Measurements from ENCODE around the gene FN3K.
A peak's percentile ranks its signal among the peaks of the same experiment; 100 is the strongest.

The FN3K gene

DNA sequence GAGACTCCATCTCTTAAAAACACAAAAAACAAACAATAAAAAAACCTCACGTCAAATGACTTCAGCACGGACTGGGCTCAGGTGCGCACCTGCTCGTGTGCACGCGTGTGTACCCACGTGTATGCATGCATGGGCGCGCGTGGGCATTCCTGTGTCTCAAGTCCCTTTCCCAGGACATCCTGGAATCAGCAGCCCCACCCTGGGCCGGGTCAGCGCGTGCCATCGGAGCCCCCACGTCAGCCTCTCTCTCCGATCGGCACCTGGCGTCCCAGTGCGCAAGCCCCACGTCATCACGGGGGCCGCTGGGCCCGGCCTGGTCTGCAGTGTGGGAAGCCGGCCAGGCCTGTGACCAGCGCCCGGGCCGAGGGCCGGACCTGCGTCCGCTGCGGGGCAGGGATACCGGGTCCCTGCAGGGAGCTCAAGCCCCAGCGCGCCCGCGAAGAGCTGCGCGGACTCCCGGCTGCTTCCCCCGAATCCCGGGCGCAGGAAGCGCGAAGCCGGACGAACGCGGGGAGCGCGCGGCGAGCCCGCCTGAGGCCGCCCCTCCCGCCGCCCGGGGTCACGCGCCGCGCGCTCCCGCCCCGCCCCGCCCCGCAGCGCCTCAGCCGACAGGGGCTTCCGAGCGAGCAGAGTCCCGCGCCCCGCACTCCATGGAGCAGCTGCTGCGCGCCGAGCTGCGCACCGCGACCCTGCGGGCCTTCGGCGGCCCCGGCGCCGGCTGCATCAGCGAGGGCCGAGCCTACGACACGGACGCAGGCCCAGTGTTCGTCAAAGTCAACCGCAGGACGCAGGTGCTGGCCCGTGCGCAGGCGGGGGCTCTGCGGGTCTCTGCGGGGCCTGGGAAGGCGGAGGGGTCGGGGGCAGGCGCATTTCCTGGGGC, at the start of gene FN3K:
FN3K (plus strand) TSS at position 629 of the 880 bp plus-strand sequence; CDS start at position 651, 22 bp downstream.
- peak within 1 kb of the TSS; percentile 41 to 71 (median 53) for H3K4me3 ChIP-seq
- H3K27ac ChIP-seq = peak within 1 kb of the TSS in 16 of 21 experiments; percentile 10 to 82 (median 56)

DNA sequence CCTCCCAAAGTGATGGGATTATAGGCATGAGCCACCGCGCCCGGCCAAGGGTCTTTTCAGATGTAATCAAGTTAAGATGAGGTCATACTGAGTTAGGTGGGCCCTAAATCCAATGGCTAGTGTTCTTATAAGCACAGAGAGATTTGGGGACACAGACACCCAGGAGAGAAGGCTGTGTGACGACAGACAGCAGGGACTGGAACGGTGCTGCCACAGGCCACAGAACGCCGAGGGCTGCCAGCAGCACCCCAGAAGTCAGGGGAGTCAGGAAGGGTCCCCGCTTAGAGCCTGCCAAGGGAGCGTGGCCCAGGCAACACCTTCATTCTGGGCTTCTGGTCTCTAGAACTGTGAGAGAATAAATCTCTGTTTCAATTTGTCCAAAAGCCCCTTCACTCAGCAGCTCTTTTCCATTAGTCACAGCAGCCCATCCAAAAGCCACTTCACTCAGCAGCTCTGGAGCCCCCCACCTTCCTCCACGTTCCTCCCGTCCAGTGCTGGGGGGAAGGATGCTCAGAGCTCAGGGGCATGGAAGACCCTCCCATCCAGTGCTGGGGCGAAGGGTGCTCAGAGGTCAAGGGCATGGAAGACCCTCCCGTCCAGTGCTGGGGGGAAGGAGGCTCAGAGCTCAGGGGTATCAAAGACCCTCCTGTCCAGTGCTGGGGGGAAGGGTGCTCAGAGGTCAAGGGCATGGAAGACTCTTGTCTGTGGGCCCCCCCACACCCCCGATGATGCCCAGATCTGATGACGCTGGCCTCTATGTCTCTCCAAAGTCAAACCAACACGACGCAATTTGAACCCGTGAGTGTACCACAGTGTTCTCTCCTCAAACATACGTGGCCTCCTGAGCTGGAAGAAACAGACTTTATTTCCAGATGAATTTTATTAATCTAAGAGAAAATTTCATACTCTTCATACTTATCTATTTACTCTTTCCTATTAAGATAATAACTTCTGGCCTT, 48.8 kb upstream of the FN3K start:
- Histone ChIP-seq H3K4me3 (no peak overlapping the region), H3K27ac (peak overlapping the region in 12 of 21 experiments; percentile 6 to 72 (median 48))

DNA sequence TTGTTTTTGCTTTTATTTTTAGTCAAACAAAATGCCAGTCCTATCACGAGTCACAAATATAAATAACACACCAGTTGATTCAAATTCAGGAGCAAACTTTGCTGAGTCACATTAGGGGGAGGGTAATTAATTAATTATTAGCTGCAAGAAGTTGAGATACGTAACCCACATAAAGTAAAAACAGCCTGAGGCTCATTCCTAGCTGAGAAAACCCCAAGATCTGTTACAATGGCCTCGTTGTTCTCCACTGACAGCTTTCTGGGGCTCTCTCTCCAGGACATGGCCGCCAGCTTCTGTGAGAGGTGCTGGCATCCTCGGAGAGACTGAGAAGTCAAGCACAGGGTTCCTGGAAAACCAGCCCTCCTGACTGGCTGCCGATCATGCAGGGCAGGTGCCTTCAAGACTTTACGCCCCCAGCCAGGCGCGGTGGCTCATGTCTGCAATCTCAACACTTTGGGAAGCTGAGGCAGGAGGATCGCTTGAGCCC, 48.0 kb upstream of the FN3K start:
- Histone ChIP-seq H3K27ac (peak overlapping the region in 8 of 21 experiments; percentile 5 to 69 (median 40)), H3K4me3 (no peak overlapping the region)

DNA sequence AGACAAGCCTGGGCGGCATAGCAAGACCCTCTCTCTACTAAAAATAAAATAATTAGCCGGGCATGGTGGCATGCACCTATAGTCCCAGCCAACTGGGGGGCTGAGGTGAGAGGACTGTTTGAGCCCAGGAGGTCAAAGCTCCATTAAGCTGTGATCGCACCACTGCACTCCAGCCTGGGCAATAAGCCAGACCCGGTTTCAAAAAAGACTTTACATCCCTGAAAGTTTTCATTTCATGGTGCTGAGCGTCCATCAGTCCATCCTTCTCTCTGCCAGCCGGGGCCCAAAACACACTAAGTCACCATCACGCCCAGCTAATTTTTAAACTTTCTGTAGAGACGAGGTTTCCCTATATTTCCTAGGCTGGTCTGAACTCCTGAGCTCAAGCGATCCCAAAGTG, 47.5 kb upstream of the FN3K start:
- no peak overlapping the region for H3K4me3 ChIP-seq
- peak overlapping the region in 8 of 21 experiments; percentile 5 to 61 (median 26) for H3K27ac ChIP-seq

DNA sequence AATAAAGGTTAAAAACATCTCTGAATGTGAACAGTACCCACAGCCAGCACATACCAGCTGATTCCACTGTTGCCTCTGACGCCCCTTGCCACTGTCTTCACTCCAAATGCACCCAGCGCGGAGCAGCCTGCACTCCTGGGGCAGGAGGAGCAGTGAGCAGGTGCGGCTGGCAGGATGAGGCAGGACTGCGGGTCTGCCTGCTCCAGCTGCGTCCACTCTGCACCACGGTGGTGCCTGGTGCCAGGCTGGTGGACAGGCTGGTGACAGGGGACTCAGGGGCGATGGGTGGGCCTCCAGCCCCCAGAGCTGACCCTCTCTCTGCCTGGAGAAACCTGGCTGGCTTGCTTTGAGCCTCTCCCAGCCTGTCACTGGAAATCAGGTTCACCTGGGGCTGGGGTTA, 46.3 kb upstream of the FN3K start:
- H3K27ac ChIP-seq = no peak overlapping the region
- no peak overlapping the region for H3K4me3 ChIP-seq

DNA sequence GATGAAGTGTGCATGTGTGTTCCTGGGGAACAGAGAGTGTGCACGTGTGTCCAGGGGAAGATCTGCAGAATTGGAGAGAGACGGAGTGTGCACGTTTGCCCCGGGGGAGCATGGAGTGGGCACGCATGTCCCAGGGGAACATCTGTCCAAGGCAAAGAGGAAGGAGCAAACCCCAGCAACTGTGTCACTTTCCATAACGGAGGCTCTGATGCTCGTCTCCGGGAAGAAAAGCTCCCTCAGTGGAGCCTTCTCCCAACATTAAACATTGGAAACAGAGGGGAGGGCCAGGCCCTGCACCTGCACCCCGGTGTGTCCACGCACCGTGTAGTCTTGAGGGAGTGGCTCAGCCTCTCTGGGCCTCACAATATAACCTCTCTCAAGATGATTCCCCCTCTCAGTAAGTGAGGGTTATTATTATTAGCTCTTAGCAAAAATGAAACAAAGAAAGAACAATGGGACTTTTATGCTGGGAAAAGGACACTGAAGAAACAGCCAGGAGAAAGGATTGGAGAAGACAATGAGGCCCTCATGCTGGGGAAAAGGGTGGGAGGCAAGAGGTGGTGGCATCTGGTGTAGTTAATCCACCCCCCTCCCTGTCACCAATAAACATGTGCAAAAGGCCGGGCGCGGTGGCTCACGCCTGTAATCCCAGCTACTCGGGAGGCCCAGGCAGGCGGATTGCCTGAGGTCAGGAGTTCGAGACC, 44.5 kb upstream of the FN3K start:
- H3K27ac ChIP-seq = no peak overlapping the region
- H3K4me3 ChIP-seq = no peak overlapping the region

DNA sequence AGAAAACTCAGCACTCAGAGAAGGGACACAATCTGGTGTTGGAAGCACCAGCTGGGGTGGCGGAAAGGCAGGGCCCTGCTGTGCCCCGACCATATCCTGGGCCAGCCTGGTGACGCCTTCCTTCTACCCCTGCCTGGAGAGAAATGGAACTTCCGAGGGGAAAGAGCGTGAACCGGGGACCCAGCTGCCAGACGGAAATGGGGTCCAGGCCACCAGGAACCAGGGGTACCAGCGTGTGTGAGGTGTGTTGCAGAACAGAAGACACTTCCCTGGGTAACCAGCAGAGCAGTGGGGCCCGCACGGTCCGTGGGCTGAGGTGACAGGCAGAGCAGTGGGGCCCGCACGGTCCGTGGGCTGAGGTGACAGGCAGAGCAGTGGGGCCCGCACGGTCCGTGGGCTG, 43.7 kb upstream of the FN3K start:
- Histone ChIP-seq H3K27ac (no peak overlapping the region), H3K4me3 (no peak overlapping the region)

DNA sequence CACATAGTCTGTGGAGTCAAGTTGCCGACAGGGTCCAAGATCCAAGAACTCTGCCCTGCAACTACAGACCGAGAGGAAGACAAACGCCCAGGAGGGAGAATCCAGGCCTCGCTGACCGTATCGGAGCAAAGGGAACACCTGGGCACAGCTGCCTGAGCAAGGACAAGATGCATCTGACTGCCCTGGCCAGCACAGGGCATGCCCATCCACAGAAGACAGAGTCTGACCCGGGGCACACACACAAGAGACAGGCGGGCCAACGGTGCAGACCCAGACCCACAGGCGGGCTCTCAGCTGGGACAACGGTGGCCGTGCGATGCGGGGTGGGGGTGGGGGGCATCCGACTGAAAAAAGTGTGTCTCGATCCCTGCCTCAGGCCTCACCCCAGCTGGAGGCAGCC, 43.1 kb upstream of the FN3K start:
- Histone ChIP-seq H3K27ac (no peak overlapping the region), H3K4me3 (no peak overlapping the region)

DNA sequence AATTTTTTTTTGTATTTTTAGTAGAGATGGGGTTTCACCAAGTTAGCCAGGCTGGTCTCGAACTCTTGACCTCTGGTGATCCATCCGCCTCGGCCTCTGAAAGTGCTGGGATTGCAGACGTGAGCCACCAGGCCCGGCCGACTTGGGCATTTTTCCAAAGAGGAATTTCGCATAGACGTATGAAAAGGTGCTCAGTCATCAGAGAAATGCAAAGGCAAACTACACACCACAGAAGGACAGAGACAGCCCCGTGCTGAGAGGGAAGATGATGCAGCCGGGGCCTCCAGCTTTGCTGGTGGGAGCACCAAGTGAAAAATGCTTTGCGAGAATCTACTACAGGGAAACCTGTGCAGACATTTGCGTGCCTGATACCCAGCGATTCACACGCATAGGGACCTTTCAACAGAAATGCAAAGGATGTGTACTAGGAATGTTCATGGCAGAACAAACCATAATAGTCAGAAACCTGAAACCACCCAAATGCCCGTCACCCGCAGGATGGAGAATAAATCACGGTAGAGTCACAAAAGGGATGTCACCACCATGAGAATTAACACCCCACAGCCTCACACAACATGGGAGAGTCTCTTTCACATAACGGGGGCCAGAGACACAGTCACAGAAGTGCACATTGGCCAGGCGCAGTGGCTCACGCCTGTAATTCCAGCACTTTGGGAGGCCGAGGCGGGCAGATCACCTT, 42.1 kb upstream of the FN3K start:
- no peak overlapping the region for H3K27ac ChIP-seq
- H3K4me3 ChIP-seq = no peak overlapping the region

DNA sequence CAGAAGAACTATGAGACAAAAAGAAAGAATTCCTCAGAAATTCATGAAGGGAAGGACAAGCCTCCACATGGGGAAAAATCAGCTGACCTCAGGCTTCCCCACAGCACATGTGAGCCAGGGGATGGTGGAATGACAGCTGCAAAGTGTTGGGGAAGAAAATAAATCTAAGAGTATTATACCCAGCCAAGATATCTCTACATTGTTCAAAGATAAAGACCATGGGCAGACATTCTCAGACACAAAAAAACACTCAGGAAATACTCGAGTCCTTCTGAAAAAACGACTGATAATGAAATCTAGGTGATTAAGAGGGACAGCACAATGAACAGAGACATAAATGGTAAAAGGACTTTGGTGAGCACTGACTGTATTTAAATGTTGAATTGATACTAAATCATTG, 40.8 kb upstream of the FN3K start:
- Histone ChIP-seq H3K4me3 (no peak overlapping the region), H3K27ac (no peak overlapping the region)

DNA sequence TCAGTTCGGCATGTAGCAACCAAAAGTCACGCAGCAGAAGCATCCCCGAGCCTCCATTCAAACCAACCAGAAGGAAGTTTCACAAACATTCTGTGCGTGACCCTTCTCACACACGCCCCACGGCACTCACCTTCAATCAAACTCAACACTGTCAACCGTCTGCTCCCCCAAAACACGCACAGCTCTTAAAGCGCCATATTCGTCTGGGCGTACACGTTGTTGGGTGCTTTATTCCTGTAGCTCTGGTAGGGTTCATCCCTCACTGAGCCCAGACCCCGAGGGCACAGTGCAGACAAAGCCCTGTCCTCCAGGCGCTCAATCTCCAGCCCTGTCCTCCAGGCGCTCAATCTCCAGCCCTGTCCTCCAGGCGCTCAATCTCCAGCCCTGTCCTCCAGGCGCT, 39.2 kb upstream of the FN3K start:
- no peak overlapping the region for H3K27ac ChIP-seq
- H3K4me3 ChIP-seq = no peak overlapping the region

DNA sequence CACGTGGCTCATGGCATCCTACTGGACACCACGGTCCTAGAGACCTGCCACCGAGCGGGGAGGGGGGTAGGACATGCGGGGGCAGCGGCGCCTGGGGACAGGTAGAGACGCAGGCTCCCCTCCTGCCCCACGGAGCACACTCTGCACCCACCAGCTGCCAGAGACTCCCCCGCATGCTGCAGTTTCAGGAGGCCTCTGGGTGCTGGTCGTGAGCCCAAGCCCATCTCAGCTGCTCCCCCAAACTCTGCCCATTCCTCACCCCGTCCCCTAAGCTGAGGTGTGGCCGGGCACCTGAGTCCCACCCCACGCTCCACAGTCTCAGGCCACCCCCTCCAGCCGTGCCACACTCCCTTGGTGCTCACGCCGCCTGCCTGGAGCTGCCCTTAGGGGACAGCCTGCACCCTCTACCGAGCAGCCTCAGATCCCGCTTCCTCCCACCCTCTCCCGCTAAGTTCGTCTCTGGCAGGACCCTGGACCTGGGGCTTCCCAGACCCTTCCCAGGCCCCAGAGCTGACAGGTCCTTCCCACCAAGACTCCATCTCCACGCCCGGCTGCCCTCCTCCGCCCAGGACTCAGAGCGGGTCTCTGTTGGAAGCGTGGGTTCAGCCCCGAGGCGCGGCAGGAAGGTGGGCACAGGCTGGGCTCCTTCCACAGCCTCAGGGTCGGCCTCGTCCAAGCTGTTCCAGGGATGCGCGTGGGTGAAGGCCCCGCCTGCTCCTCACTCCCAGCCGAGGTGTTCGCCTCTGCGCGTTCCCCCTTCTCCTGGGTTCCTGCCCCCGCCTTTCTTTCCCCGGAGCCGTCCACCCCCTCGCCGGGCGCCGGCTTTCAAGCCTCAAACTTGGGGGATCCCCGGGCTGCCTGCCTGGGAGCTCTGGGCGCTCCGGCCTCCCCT, 38.3 kb upstream of the FN3K start:
- Histone ChIP-seq H3K27ac (peak overlapping the region in 12 of 21 experiments; percentile 60 to 84 (median 80)), H3K4me3 (peak overlapping the region; percentile 50 to 90 (median 81))

DNA sequence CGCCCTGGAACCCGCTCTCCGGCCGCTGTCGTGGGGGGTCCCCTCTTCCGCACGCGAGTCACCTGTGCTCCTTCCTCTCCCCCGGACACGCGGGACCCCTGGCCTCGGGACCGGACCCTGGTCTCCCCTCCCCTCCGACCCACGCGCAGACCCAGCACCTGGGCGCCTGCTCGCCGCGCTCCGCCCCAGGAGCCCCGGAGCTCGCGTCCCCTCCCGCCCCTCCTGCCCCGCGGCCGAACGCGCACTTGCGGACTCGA, 37.7 kb upstream of the FN3K start:
- Histone ChIP-seq H3K4me3 (peak overlapping the region; percentile 50 to 90 (median 81)), H3K27ac (peak overlapping the region in 15 of 21 experiments; percentile 60 to 84 (median 78))

DNA sequence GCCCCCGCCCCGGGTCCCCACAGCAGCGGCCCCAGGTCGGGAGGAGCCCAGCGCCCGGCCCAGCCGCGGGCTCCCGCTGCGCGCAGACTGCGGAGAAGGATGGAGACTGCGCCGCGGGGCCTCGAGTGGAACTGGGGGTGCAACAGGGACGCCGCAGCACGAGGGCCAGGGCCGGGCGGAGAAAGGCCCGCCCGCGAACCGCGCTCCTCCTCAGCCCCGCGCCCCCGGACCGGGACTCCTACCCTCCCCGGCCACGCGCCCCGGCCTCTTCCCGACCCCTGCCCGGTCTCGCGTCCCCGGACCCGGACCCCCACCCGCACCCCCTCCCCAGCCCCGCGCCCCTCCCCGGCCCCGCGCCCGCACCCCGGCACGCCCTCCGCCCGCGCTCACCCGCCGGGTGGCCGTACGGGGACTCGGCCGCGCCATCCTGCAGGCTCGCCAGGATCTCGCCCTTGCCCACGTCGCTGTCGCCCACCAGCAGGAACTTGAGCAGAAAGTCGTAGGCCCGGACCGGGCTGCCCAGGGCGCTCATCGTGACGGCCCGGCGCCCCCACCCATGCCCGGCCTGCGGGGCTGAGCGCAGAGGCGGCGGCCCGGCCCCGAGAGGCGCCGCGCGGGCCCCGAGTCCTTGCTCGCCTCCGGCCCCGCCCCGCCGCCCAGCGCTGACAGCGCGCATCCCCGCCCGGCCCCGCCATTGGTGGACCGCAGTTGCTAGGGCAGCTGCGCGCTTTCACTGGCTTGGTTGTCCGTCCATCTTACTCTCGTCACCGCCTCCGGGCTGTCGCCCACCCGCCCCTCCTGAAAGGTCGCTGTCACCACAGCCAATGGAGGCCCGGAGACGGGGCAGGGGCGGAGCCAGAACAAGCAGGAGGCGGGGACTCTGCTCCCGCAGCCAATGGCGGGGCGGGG, 37.1 kb upstream of the FN3K start, which contains the start of gene RAB40B:
RAB40B (minus strand) TSS at position 634 of the 909 bp plus-strand sequence; CDS start at position 532, 102 bp downstream.
- Histone ChIP-seq H3K27ac (peak within 1 kb of the TSS in 20 of 21 experiments; percentile 1 to 84 (median 73)), H3K4me3 (peak within 1 kb of the TSS; percentile 56 to 90 (median 81))

DNA sequence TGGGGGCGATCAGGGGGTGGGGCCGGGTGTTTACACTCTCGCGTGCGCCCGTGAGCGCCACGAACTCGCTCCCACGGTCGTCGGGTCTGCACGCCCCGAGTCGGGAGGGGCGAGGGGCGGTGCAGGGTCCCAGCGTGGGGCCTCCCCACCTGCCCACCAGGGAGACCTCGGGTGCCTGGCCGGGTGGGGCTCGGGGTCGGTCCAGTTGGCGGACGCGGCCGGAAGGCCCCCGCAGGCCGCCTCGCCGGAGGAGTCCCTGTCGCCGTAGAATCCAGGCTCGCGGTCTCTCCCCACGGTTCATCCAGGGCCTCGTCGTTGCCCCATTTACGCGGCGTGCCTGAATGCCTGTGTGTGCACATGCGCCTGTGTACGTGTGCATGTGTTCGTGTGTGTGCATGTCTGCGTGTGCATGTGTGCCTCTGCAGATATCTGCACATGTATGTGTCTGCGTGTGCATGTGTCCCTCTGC, 36.4 kb upstream of the FN3K start:
- H3K27ac ChIP-seq = peak overlapping the region in 14 of 21 experiments; percentile 1 to 65 (median 47)
- peak overlapping the region; percentile 56 to 90 (median 81) for H3K4me3 ChIP-seq

DNA sequence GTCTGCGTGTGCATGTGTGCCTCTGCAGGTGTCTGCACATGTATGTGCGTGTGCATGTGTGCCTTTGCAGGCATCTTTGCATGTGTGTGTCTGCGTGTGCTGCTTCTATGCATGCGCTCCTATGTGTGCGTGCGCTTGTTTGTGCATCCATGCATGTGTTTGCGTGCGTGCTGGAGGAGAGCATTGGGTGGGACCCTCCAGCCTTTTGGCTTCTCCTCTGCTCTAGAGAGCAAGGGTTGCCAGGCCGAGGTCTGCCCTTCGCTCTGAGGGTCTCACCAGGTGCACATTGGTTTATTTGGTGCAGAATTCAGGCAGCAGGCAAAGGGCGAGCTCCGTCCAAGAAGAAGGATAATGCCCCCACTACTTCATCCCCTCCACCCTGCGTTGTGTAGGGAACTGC, 35.9 kb upstream of the FN3K start:
- Histone ChIP-seq H3K27ac (no peak overlapping the region), H3K4me3 (peak overlapping the region in 4 of 7 experiments; percentile 64 to 90 (median 85))

Measured in skin epidermis (tissue), 12 donors.